ENCODE results near the gene SSR3. TPM values are rescaled to one million over a fixed set of nuclear protein-coding genes. Genes with fewer than 3 reads are reported as not detected.

The SSR3 gene
- total RNA-seq (100 to 1,000 TPM in 7 of 9 donors, 10 to 100 TPM in 2; 93.6 to 479 (median 128) TPM), polyA plus RNA-seq (100 to 1,000 TPM in 1 of 3 donors, 10 to 100 TPM in 2; 47.1 to 407 (median 84.1) TPM)
- long read RNA-seq, donor 1, transcript SSR3-204 (4 exons, 873 nt) = minor isoform, 5 of 217 reads
- long read RNA-seq, donor 1, transcript SSR3-201 (5 exons, 3,716 nt) = major isoform, 179 of 217 reads
- long read RNA-seq, donor 1, partial matches to known transcripts = 16 of 217 reads
- long read RNA-seq, donor 1, other reads (novel, unspliced or antisense) = 10 of 217 reads
- long read RNA-seq, donor 2, transcript SSR3-201 (5 exons, 3,716 nt) = major isoform, 56 of 61 reads
- long read RNA-seq, donor 2, partial matches to known transcripts = 0 of 61 reads
- long read RNA-seq, donor 2, other reads (novel, unspliced or antisense) = 0 of 61 reads
- long read RNA-seq, donor 3, transcript SSR3-204 (4 exons, 873 nt) = minor isoform, 6 of 123 reads
- long read RNA-seq, donor 3, transcript SSR3-201 (5 exons, 3,716 nt) = major isoform, 95 of 123 reads
- long read RNA-seq, donor 3, partial matches to known transcripts = 10 of 123 reads
- long read RNA-seq, donor 3, other reads (novel, unspliced or antisense) = 8 of 123 reads
- long read RNA-seq, donor 4, transcript SSR3-201 (5 exons, 3,716 nt) = major isoform, 66 of 81 reads
- long read RNA-seq, donor 4, partial matches to known transcripts = 2 of 81 reads
- long read RNA-seq, donor 4, other reads (novel, unspliced or antisense) = 11 of 81 reads
- long read RNA-seq, donor 5, transcript SSR3-201 (5 exons, 3,716 nt) = major isoform, 110 of 123 reads
- long read RNA-seq, donor 5, partial matches to known transcripts = 4 of 123 reads
- long read RNA-seq, donor 5, other reads (novel, unspliced or antisense) = 3 of 123 reads
- long read RNA-seq, donor 6, transcript SSR3-201 (5 exons, 3,716 nt) = major isoform, 46 of 65 reads
- long read RNA-seq, donor 6, partial matches to known transcripts = 1 of 65 reads
- long read RNA-seq, donor 6, other reads (novel, unspliced or antisense) = 18 of 65 reads
- long read RNA-seq, donor 7, transcript SSR3-201 (5 exons, 3,716 nt) = major isoform, 69 of 77 reads
- long read RNA-seq, donor 7, partial matches to known transcripts = 0 of 77 reads
- long read RNA-seq, donor 7, other reads (novel, unspliced or antisense) = 0 of 77 reads
- long read RNA-seq, donor 8, transcript SSR3-204 (4 exons, 873 nt) = minor isoform, 7 of 111 reads
- long read RNA-seq, donor 8, transcript SSR3-201 (5 exons, 3,716 nt) = major isoform, 100 of 111 reads
- long read RNA-seq, donor 8, partial matches to known transcripts = 0 of 111 reads
- long read RNA-seq, donor 8, other reads (novel, unspliced or antisense) = 0 of 111 reads
- long read RNA-seq, donor 9, transcript SSR3-201 (5 exons, 3,716 nt) = major isoform, 77 of 77 reads
- long read RNA-seq, donor 9, partial matches to known transcripts = 0 of 77 reads
- long read RNA-seq, donor 9, other reads (novel, unspliced or antisense) = 0 of 77 reads
- long read RNA-seq, donor 10, transcript SSR3-201 (5 exons, 3,716 nt) = major isoform, 32 of 34 reads
- long read RNA-seq, donor 10, partial matches to known transcripts = 0 of 34 reads
- long read RNA-seq, donor 10, other reads (novel, unspliced or antisense) = 0 of 34 reads

GRCh38 chr3:156554842-156555687 lies at the start of gene SSR3:
TSS of gene SSR3 (minus strand) at chr3:156555117. CDS start at chr3:156555089, 28 bp downstream.
- peak within 1 kb of the TSS; percentile 74 to 89 (median 80) for H3K27ac ChIP-seq
- no peaks in the 10 kb centered on the region for H3K36me3 ChIP-seq (replicated peaks in 1 of 2)
- H3K4me3 ChIP-seq = peak within 1 kb of the TSS; percentile 17 to 94 (median 72)
- H3K27me3 ChIP-seq = no peaks in the 10 kb centered on the region
- intact Hi-C loops (cut with DNase I) = loop anchor here (10.0 kb wide), 3 partner anchors 110 to 580 kb away; no protein-coding TSS in a partner anchor
- peaks cover 5 to 37% of the 10 kb centered on the region in 2 donors for H3K4me1 ChIP-seq (replicated peaks in 1 of 2)
- peak; percentile 99 to 100 (median 100) for DNase-seq
- no peaks in the 10 kb centered on the region for H3K9me3 ChIP-seq (replicated peaks in 1 of 3)
- TF ChIP-seq CTCF (IDR thresholded peaks at IDR 0.05) (peak in 5 of 6 experiments; percentile 43 to 79 (median 74)), POLR2A (IDR thresholded peaks at IDR 0.05) (peak; percentile 94)
- WGBS, 4 donors = 2 to 11% (median 5%) methylated on average over 18 to 60 of the region's 60 CpGs

GRCh38 chr3:156604064-156604641 lies 49.2 kb upstream of the SSR3 start:
- no peak for TF ChIP-seq CTCF (IDR thresholded peaks at IDR 0.05)
- no peak for TF ChIP-seq POLR2A (IDR thresholded peaks at IDR 0.05)
- no peak overlapping the region for H3K27ac ChIP-seq
- peaks cover 0 to 10% of the 10 kb centered on the region in 2 donors for H3K4me1 ChIP-seq (replicated peaks in 1 of 2)
- H3K36me3 ChIP-seq (replicated peaks in 1 of 2) = no peaks in the 10 kb centered on the region
- H3K27me3 ChIP-seq = no peaks in the 10 kb centered on the region
- DNase-seq = no peak
- H3K4me3 ChIP-seq = no peak overlapping the region
- no peaks in the 10 kb centered on the region for H3K9me3 ChIP-seq (replicated peaks in 1 of 3)
- intact Hi-C loops (cut with DNase I) = no loop called here
- 72 to 98% (median 92%) methylated on average over 2 of the region's 2 CpGs for WGBS, 4 donors

GRCh38 chr3:156603379-156604017 lies 48.6 kb upstream of the SSR3 start:
- no peaks in the 10 kb centered on the region for H3K36me3 ChIP-seq (replicated peaks in 1 of 2)
- no peak for DNase-seq
- TF ChIP-seq CTCF (IDR thresholded peaks at IDR 0.05) (no peak), POLR2A (IDR thresholded peaks at IDR 0.05) (no peak)
- H3K27me3 ChIP-seq = no peaks in the 10 kb centered on the region
- H3K9me3 ChIP-seq (replicated peaks in 1 of 3) = no peaks in the 10 kb centered on the region
- peaks cover 0 to 10% of the 10 kb centered on the region in 2 donors for H3K4me1 ChIP-seq (replicated peaks in 1 of 2)
- no peak overlapping the region for H3K27ac ChIP-seq
- H3K4me3 ChIP-seq = no peak overlapping the region
- 66 to 86% (median 74%) methylated on average over 2 of the region's 2 CpGs for WGBS, 4 donors
- intact Hi-C loops (cut with DNase I) = no loop called here
